Activated CD8-positive, alpha-beta memory T cell treated with anti-CD3 and anti-CD28 coated beads for 36 hours (primary cell): ENCODE measurements around the gene ACOXL. TPM values are rescaled to one million over a fixed set of nuclear protein-coding genes. Genes with fewer than 3 reads are reported as not detected.

Experiments used
- CTCF ChIA-PET: fragments of 350-600 bp; sonication (Branson Sonifier 250); formaldehyde crosslinking; loops from one replicate; lab custom pipeline; 2021; ENCODE audit warnings: antibody characterized with exemption; lab: Charles Lee
- POLR2A ChIA-PET: fragments of 350-600 bp; sonication (Branson Sonifier 250); formaldehyde crosslinking; loops from one replicate; lab custom pipeline; 2021; ENCODE audit warnings: antibody characterized with exemption; lab: Charles Lee
- total RNA-seq, 2 experiments: library from RNA; stranded (reverse); gene quantifications; one replicate each; pipeline ENCODE4 v1.2.3, GENCODE V29; 2021

The ACOXL gene
- total RNA-seq, 2 experiments from 2014 or later, result 0.23 to 0.30 TPM

- CTCF ChIA-PET, result no interaction called here
- POLR2A ChIA-PET, result no interaction called here
These were observed 15.3 kb upstream of the ACOXL start for GRCh38 chr2:110716959-110717645.

DNA sequence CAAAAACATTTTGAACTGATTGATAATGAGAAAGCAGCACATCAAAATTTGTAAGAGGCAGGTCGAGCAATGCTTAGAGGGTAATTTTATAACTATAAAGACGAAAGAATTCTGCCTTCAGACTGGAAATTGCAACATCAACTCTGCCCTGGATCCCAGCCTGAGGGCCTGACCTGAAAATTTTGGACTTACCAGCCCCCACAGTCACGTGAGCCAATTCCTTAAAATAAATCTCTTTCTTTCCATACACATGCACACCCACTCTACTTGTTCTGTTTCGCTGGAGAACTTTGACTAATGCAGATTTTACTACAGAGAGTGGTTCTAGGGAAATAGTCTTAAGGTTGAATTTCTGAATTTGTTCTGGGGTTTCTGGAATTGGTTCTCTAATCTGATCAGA, 14.6 kb upstream of the ACOXL start:
- POLR2A ChIA-PET, result no interaction called here

DNA sequence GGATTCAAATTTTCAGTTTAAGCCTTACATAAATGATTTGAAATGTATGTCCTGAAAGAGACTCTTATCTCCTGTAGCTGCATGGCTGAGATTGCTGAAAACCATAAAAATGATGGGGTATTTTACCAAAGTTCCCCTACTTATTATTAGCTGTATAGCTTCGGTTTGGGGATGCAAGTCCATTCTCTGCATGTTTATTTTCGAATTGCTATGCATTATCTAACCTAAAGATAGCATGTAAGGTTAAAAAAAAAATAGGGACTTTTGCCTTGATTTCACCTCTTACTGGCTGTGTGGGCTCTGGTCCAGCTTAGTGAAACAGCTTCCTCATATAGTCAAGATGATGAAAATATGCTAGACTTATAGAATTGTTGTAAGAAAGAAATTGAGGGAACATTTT, 14.0 kb upstream of the ACOXL start:
- POLR2A ChIA-PET, result no interaction called here

More for the DNA sequence above, 14.6 kb upstream of the ACOXL start:
- CTCF ChIA-PET, result no interaction called here

GRCh38 chr2:110718990-110719389, 13.4 kb upstream of the ACOXL start:
- POLR2A ChIA-PET, result no interaction called here

More for the DNA sequence above, 14.0 kb upstream of the ACOXL start:
- CTCF ChIA-PET, result no interaction called here

GRCh38 chr2:110720547-110720946, 11.8 kb upstream of the ACOXL start:
- ChIA-PET POLR2A (no interaction called here), CTCF (interaction anchor here (0.5 to 1.5 kb wide), 2 partner anchors 35 to 784 kb away, joined by 3 to 5 read pairs; no protein-coding TSS in a partner anchor)

More at GRCh38 chr2:110718990-110719389, 13.4 kb upstream of the ACOXL start:
- CTCF ChIA-PET, result no interaction called here

DNA sequence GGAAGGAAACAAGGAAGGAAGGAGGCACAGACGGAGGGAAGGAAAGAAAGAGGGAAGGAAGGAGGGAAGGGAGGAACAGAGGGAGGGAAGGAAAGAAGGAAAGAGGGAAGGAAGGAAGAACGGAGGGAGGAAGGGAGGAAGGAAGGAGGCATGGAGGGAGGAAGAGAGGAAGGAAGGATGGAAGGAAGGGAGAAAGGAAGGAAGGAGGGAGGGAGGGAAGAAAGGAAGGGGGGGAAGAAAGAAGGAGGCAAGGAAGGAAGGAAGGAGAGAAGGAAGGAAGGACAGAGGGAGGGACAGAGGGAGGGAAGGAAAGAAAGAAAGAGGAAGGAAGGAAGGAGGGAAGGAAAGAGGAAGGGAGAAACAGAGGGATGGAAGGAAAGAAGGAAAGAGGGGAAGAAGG, 7.6 kb upstream of the ACOXL start:
- POLR2A ChIA-PET, result no interaction called here
- CTCF ChIA-PET, result no interaction called here

- POLR2A ChIA-PET, result no interaction called here
- CTCF ChIA-PET, result interaction anchor here (0.5 kb wide), 1 partner anchor 86 kb away, joined by 3 read pairs; no protein-coding TSS in a partner anchor
These were observed 7.0 kb upstream of the ACOXL start for GRCh38 chr2:110725370-110725769.

- POLR2A ChIA-PET, result no interaction called here
- CTCF ChIA-PET, result interaction anchor here (0.5 kb wide), 1 partner anchor 87 kb away, joined by 3 read pairs; no protein-coding TSS in a partner anchor
These were observed 6.5 kb upstream of the ACOXL start for GRCh38 chr2:110725859-110726258.

DNA sequence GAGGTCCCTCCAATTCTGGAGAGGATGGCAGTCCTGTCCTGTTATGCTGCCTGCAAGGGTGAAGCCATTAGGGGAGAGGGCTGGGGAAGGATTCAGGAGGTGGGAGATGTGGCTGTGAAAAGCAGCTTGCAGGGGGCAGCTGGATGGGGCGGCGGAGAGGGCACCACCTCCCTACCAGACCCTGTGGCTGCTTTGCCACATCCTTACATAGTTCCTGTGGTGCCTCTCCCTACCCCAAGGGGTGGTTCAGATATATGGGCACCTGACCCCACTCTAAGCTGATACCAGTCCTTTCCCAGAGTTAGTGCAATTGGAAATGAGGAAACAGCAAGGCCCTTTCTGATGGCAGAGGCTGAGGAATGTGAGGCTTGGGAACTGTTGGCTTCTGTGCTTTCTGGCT, 6.1 kb upstream of the ACOXL start:
- POLR2A ChIA-PET, result no interaction called here
- CTCF ChIA-PET, result interaction anchor here (0.5 kb wide), 1 partner anchor 87 kb away, joined by 3 read pairs; no protein-coding TSS in a partner anchor

DNA sequence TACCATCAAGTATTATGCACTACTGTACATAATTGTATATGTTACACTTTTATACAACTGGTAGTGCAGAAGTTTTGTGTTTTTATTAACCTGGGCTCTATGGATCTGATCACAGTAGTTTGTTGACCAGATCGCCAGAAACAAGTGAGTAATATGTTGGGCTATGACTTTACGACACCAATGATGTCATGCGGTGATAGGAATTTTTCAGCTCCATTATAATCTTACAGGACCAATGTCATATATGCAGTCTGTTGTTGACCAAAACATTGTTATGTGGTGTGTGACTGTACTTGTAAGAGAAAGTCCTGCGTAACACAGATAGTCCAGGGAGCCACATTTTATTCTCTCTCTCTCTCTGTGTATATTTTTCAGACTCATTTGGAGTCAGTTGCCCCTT, 4.5 kb upstream of the ACOXL start:
- CTCF ChIA-PET, result no interaction called here

DNA sequence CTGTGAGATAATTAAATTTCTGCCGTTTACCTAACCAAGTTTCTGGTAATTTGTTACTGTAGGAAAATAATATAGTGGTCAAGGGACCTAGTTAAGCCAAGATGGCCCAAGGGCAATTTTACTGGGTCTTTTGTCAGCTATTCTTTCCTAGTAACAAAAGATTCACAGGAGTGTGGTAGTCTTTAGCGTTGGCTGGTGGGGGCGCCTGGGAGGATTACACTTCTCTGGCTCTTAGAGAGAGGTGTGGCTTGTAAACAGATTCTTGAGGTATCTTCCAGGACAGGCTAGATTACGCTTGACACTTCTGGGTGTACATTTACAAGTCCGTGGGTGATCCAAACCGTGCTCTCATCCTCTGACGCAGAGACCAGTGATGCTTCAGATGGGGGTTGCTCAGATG, 3.3 kb upstream of the ACOXL start:
- ChIA-PET POLR2A (no interaction called here), CTCF (no interaction called here)

More for the DNA sequence above, 4.5 kb upstream of the ACOXL start:
- POLR2A ChIA-PET, result no interaction called here

GRCh38 chr2:110731064-110731463, 1.3 kb upstream of the ACOXL start:
- POLR2A ChIA-PET, result no interaction called here
- CTCF ChIA-PET, result no interaction called here

DNA sequence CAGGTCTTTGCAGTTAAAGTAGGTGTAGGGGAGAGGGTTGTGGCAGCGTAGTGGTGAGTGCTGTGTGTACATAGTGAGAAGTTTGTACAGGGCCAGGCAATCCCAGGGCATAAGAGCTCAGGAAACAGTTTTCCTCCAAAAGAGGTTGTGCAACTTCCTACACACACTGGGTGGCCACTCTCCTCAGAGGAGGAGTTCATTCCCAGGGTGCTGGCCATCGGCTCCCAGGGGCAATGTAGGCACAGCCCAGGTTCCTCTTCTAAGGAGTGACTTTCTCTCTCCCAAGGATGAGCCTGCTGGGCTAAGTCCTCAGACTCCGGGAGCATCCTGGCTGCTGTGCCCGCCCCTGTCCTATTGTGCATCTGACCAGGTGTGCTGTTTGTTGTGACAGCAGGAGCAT, 3.0 kb downstream of the ACOXL start:
- POLR2A ChIA-PET, result no interaction called here
- CTCF ChIA-PET, result no interaction called here

- ChIA-PET CTCF (interaction anchor here (1.2 kb wide), 1 partner anchor 10 kb away, joined by 3 read pairs; no protein-coding TSS in a partner anchor), POLR2A (no interaction called here)
These were observed 5.4 kb downstream of the ACOXL start for GRCh38 chr2:110737783-110738182.

DNA sequence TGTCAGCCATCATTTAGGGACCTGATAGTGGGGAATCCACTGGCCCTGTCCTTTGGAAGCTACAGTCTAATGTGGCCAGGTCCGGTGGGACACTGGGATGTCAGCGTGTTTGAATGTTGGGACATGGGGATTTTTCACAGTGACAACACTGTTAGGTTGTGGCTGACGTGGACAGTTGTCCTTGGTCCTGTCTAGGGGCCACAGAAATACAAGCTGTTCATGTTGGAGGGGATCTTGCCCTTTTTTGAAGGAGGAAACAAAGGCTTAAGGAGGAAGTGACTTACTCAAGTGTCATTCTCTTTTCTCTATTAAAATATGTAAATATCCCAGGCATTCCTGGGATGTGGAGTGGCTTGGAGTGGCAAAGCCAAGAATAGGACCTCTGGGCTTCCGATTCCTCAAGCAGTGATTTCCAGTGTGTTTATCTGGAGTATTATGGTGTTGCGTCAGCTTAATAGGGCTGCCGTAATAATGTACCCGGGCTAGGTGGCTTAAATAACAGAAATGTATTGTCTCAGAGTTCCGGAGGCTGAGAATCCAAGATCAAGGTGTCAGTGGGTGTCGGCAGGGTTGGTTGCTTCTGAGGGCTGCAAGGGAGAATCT, 8.5 kb downstream of the ACOXL start:
- POLR2A ChIA-PET, result no interaction called here
- CTCF ChIA-PET, result no interaction called here

GRCh38 chr2:110741491-110741980, 9.2 kb downstream of the ACOXL start:
- POLR2A ChIA-PET, result no interaction called here
- CTCF ChIA-PET, result no interaction called here

GRCh38 chr2:110742412-110742811, 10.0 kb downstream of the ACOXL start:
- CTCF ChIA-PET, result no interaction called here
- POLR2A ChIA-PET, result no interaction called here

DNA sequence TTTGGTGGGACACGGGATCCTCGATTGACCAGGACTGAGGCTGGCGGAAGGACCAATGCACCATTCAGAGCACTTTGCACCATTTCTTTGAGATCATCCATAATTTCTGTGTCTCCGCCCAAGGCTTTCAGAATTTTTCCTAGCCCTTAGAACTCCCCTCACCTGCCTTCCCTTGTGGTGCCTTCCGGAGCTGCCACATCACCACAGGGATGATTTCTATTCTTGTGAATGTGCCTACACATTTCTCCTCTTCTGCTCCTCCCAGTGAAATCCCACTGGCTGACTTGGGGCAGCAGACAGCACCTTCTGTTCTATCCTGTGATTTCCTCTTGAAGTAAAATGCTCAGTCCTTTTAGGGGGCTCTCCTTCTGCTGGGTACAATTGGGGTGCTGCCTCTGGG, 11.2 kb downstream of the ACOXL start:
- POLR2A ChIA-PET, result no interaction called here
- CTCF ChIA-PET, result no interaction called here

DNA sequence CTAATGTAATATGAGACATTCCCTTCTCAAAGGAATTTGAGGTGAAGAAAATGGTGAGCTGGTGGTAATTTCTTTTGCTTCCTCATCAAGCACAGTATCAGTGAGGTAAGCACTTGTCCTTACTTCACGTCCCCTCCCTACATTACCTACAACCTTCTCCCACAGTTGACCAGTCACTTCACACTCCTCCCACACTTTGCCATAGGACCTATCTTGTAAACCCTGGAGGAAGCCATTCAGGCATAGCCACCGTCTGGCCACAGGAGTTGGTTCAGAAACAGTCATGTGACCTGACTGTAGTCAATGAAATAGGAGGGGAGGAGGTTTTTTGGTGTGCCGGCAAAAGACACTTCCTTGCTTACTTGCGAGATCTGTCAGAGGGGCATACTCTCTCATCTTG, 12.1 kb downstream of the ACOXL start:
- ChIA-PET POLR2A (no interaction called here), CTCF (interaction anchor here (1.5 kb wide), 1 partner anchor 11 kb away, joined by 3 read pairs; no protein-coding TSS in a partner anchor)

DNA sequence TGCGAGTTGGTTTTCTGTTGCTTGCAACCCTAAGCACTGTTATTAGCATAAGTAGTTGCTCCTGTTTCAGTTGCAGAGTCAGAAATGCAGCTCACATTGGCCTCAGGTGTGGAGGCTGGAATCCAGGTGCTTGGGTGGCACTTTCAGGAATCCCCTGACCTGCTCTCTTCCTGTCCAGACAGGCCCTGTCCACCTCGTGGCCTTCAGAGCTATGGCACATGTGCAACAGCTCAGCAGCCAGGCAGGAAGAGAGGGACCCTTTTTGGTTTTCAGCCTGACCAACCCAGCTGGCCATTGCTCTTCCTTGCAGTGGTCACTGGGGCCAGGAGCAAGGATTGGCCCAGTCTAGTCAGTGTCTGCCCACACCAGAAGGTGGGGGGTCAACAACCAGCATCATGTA, 12.7 kb downstream of the ACOXL start:
- ChIA-PET CTCF (interaction anchor here (1.5 kb wide), 1 partner anchor 10 kb away, joined by 3 read pairs; no protein-coding TSS in a partner anchor), POLR2A (no interaction called here)
